ENCODE results near the gene OSMR. TPM values are rescaled to one million over a fixed set of nuclear protein-coding genes. Genes with fewer than 3 reads are reported as not detected.

Gene OSMR
- total and polyA plus RNA-seq, 9 of the 15 experiments (the other 6 are each of a cell fraction or from before 2014, with no cell fraction given): 0.18 to 1.7 (median 0.94) TPM

DNA sequence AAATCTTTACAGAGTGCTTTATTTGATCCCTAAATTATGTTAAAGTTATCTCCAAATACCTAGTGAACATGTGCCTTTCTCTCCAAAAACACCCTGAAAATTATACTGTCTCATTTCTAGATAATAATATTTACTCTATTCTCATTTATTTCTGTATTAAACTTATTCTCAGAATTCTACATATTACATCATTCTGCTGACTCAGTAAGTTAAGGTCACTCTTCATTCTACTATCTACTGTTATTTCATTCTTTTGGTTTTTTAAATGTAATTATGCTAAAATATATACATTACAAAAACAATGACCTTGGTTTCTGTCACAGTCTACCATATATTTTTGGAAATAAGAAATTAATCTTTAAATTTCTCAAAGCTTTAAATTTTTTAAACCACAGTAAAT lies 132.2 kb downstream of the OSMR start:
- in situ Hi-C loops (cut with MboI): no loop called here
- no peaks in the 10 kb centered on the region for H3K9me3 ChIP-seq (replicated peaks; ENCODE audit: control insufficient read depth, insufficient read depth, low read depth, low read length)

DNA sequence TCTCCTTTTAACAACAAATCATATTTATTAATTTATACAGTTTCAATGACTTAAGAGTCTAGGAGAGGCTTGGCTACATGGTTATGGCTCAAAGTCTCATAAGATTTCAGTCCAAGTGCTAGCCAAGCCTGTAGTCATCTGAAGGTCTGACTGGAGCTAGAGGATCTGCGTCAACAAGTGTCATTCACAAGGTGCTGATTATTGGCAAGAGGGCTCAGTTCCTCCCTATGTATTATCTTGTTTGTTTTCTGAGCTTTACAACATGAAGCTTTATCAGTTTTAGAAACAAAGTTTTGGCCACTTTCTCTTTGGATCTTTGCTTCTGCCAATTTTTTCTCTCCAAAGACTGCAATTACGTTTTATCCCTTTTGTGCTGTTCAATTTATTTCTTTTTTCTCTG lies 133.7 kb downstream of the OSMR start:
- Histone ChIP-seq H2AFZ (ENCODE audit: low read depth, low read length) (no peak overlapping the region), H3K27ac (ENCODE audit: extremely low read depth, low read depth, low read length) (no peak overlapping the region), H3K9me3 (replicated peaks; ENCODE audit: control insufficient read depth, insufficient read depth, low read depth, low read length) (no peaks in the 10 kb centered on the region), H3K27me3 (ENCODE audit: control insufficient read depth in 2 of 2, insufficient read depth in 2 of 2, low read length in 2 of 2) (no peaks in the 10 kb centered on the region), H3K36me3 (ENCODE audit: control insufficient read depth, insufficient read depth, low read length) (peaks cover 31% of the 10 kb centered on the region), H3K79me2 (ENCODE audit: control insufficient read depth, insufficient read depth, low read length) (peaks cover 2% of the 10 kb centered on the region; the same call in 1 of the 3 replicates), H4K20me1 (replicated peaks; ENCODE audit: control insufficient read depth, insufficient read depth, low read length) (no peaks in the 10 kb centered on the region), H3K4me3 (no peak overlapping the region), H3K9ac (ENCODE audit: insufficient read depth in 1 of 2, low read depth in 2 of 2, low read length in 2 of 2) (no peak overlapping the region), H3K4me2 (ENCODE audit: insufficient read depth, low read length) (no peak overlapping the region), H3K9me1 (ENCODE audit: control insufficient read depth, insufficient read depth, low read length) (no peaks in the 10 kb centered on the region), H3K4me1 (replicated peaks in 1 of 2; ENCODE audit: control insufficient read depth in 2 of 2, insufficient read depth in 2 of 2, low read length in 2 of 2) (no peaks in the 10 kb centered on the region)
- DNase-seq (ENCODE audit: extremely low read depth in 1 of 4, low spot score in 3 of 4) (no peak), ATAC-seq (peak; percentile 52), FAIRE-seq (no peak)
- in situ Hi-C loops (cut with MboI): no loop called here
- POLR2A ChIA-PET: interaction anchor here (0.6 to 1.4 kb wide), 2 partner anchors 18 to 390 kb away, joined by 3 to 4 read pairs; no protein-coding TSS in a partner anchor
- WGBS (ENCODE audit: insufficient coverage, low coverage, missing lambda C conversion rate): 68% methylated on average over 2 of the region's 2 CpGs
- intact Hi-C loops (cut with micrococcal nuclease): no loop called here
- no TSS peak for BruUV-seq (replicated peaks)
- CTCF ChIA-PET (ENCODE audit: low intra/inter-chr PET ratio): no interaction called here
- no peak for TF ChIP-seq GTF2A2 (tag; IDR thresholded peaks at IDR 0.05)

More for the DNA sequence above, 132.2 kb downstream of the OSMR start:
- intact Hi-C loops (cut with micrococcal nuclease): no loop called here
- DNase-seq (ENCODE audit: extremely low read depth in 1 of 4, low spot score in 3 of 4) (no peak), FAIRE-seq (no peak), ATAC-seq (no peak)
- H3K36me3 ChIP-seq (ENCODE audit: control insufficient read depth, insufficient read depth, low read length): peaks cover 37% of the 10 kb centered on the region
- no peak overlapping the region for H3K9ac ChIP-seq (ENCODE audit: insufficient read depth in 1 of 2, low read depth in 2 of 2, low read length in 2 of 2)
- ChIA-PET CTCF (ENCODE audit: low intra/inter-chr PET ratio) (no interaction called here), POLR2A (interaction anchor here (1.1 kb wide), 1 partner anchor 9 kb away, joined by 4 read pairs; no protein-coding TSS in a partner anchor)
- H3K4me1 ChIP-seq (replicated peaks in 1 of 2; ENCODE audit: control insufficient read depth in 2 of 2, insufficient read depth in 2 of 2, low read length in 2 of 2): no peaks in the 10 kb centered on the region
- no peaks in the 10 kb centered on the region for H4K20me1 ChIP-seq (replicated peaks; ENCODE audit: control insufficient read depth, insufficient read depth, low read length)
- TF ChIP-seq, protein P1, sequence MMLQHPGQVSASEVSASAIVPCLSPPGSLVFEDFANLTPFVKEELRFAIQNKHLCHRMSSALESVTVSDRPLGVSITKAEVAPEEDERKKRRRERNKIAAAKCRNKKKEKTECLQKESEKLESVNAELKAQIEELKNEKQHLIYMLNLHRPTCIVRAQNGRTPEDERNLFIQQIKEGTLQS (IDR thresholded peaks at IDR 0.05): peak; percentile 54
- TF ChIP-seq, protein P1 (CRISPR knock-in tag; conservative IDR thresholded peaks at IDR 0.05): no peak
- peak; percentile 70; the same call in 1 of the 2 replicates for TF ChIP-seq MAFF (IDR thresholded peaks at IDR 0.05; ENCODE audit: low read length)
- peak; percentile 97 for TF ChIP-seq C11orf30 (IDR thresholded peaks at IDR 0.05; ENCODE audit: low read depth)
- TF ChIP-seq ZNF316 (IDR thresholded peaks at IDR 0.05): peak; percentile 98
- peak; percentile 88 for TF ChIP-seq MAFG (tag; conservative IDR thresholded peaks at IDR 0.05)
- peak; percentile 86 for TF ChIP-seq MAFK (IDR thresholded peaks at IDR 0.05; ENCODE audit: low read length)
- TF ChIP-seq CBX1 (IDR thresholded peaks at IDR 0.05; ENCODE audit: low read depth): no peak
- TF ChIP-seq CEBPG (CRISPR knock-in tag; IDR thresholded peaks at IDR 0.05): no peak
- 0 out of 4 replicates have a peak, but pooled peaks have one; percentile 26 to 27 for TF ChIP-seq CEBPG (tag; conservative IDR thresholded peaks at IDR 0.05 in 1 of 2, IDR thresholded peaks at IDR 0.05 in 1 of 2)
- TF ChIP-seq MTF1 (CRISPR knock-in tag; IDR thresholded peaks at IDR 0.05; ENCODE audit: borderline replicate concordance): no peak
- no peaks in the 10 kb centered on the region for H3K9me1 ChIP-seq (ENCODE audit: control insufficient read depth, insufficient read depth, low read length)
- BruUV-seq (replicated peaks): no TSS peak
- H3K4me3 ChIP-seq: no peak overlapping the region
- no peak overlapping the region for H2AFZ ChIP-seq (ENCODE audit: low read depth, low read length)
- H3K4me2 ChIP-seq (ENCODE audit: insufficient read depth, low read length): no peak overlapping the region
- H3K27ac ChIP-seq (ENCODE audit: extremely low read depth, low read depth, low read length): no peak overlapping the region
- no peaks in the 10 kb centered on the region for H3K27me3 ChIP-seq (ENCODE audit: control insufficient read depth in 2 of 2, insufficient read depth in 2 of 2, low read length in 2 of 2)
- H3K79me2 ChIP-seq (ENCODE audit: control insufficient read depth, insufficient read depth, low read length): no peaks in the 10 kb centered on the region
